DND-41 (cell line): ENCODE results near the gene BTN1A1.
"Not testable (repeated sequence)": the region's sequence is repeated elsewhere in the genome, so short reads cannot be mapped to it uniquely, and the experiment has no call there.

Experiments used
- ATAC-seq: fragments of 200-7000 bp; cut with Tn5 transposase; 3 replicates; pipeline ENCODE4 v1.9.1; 2021; ENCODE audit warnings: low read depth; ENCODE audit not compliant: insufficient read depth
- DNase-seq: peaks from one replicate; pipeline ENCODE4 v3.0.0-alpha.2; 2020
- H2AFZ ChIP-seq: 2 replicates; pipeline ENCODE4 v1.6.0; 2012; ENCODE audit warnings: low read depth, low read length
- H3K27ac ChIP-seq: 2 replicates; pipeline ENCODE4 v1.5.1; 2012; ENCODE audit warnings: low read length, inconsistent platforms
- H3K27me3 ChIP-seq: fragments of 200-600 bp; sonication (generic); 2 replicates; pipeline ENCODE4 v1.6.0; 2012; ENCODE audit warnings: low read length, mild to moderate bottlenecking, inconsistent platforms; ENCODE audit not compliant: insufficient read depth, poor library complexity
- H3K36me3 ChIP-seq: 2 replicates; pipeline ENCODE4 v1.5.1; 2012; ENCODE audit warnings: low read length, inconsistent platforms; ENCODE audit not compliant: insufficient read depth
- H3K4me1 ChIP-seq: 2 replicates; pipeline ENCODE4 v1.5.1; 2012; ENCODE audit warnings: mild to moderate bottlenecking, low read length; ENCODE audit not compliant: insufficient read depth
- H3K4me2 ChIP-seq: 2 replicates; pipeline ENCODE4 v1.6.0; 2012; ENCODE audit warnings: mild to moderate bottlenecking, moderate library complexity, low read length, inconsistent platforms; ENCODE audit not compliant: insufficient read depth
- H3K4me3 ChIP-seq, 2 experiments: fragments of 200-600 bp in 1 of 2; shearing (Covaris generic) in 1 of 2; 2 replicates each; pipeline ENCODE4 v1.5.1; 2012 to 2016; ENCODE audit warnings: inconsistent platforms in 2 of 2, low read length in 2 of 2, mild to moderate bottlenecking in 2 of 2, low read depth in 1 of 2, moderate library complexity in 1 of 2
- H3K79me2 ChIP-seq: 2 replicates; pipeline ENCODE4 v1.6.0; 2012; ENCODE audit warnings: low read length, inconsistent platforms; ENCODE audit not compliant: insufficient read depth
- H3K9ac ChIP-seq: 2 replicates; pipeline ENCODE4 v1.6.0; 2012; ENCODE audit warnings: low read depth, mild to moderate bottlenecking, inconsistent platforms, low read length, moderate library complexity
- H3K9me3 ChIP-seq: 2 replicates; pipeline ENCODE4 v1.5.1; 2012; ENCODE audit warnings: low read length, moderate library complexity, mild to moderate bottlenecking, inconsistent platforms; ENCODE audit not compliant: insufficient read depth, severe bottlenecking
- H4K20me1 ChIP-seq: 2 replicates; pipeline ENCODE4 v1.6.0; 2012; ENCODE audit warnings: low read length; ENCODE audit not compliant: insufficient read depth
- EZH2 ChIP-seq: IDR thresholded peaks from 3 replicates; pipeline ENCODE4 v1.6.1; 2012; ENCODE audit warnings: borderline replicate concordance, low read depth, mild to moderate bottlenecking, moderate library complexity, low read length, inconsistent platforms; ENCODE audit not compliant: severe bottlenecking
- TF ChIP-seq, protein P1 (sequence below): IDR thresholded peaks from 2 replicates; pipeline ENCODE4 v1.5.1; 2012; ENCODE audit warnings: borderline replicate concordance, low read length, moderate library complexity, mild to moderate bottlenecking; ENCODE audit not compliant: poor library complexity, severe bottlenecking; ENCODE audit errors: extremely low read depth

Gene BTN1A1

DNA sequence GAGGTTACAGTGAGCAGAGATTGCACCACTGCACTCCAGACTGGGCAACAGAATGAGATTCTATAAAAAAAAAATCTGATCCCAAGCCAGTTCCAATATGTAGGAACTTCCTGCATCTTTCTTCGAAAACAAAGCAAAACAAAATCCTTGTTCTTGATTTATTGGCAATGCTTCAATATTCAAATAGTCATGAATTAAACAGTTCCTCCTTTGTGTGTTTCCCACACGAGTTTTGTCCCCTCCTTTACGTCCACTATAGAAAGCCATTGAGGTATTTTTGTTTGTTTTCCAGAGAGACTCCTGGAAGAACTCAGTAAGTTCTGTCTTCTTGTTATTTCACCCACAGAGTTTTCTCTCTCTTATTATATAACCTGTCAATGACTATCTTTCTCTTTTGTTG lies 7.6 kb downstream of the BTN1A1 start:
- Histone ChIP-seq H3K27ac (no peak overlapping the region), H3K4me2 (no peak overlapping the region), H3K4me3 (no peak overlapping the region), H3K27me3 (no peaks in the 10 kb centered on the region), H3K9me3 (no peaks in the 10 kb centered on the region), H2AFZ (no peak overlapping the region), H3K9ac (no peak overlapping the region), H3K4me1 (no peaks in the 10 kb centered on the region), H4K20me1 (no peaks in the 10 kb centered on the region), H3K36me3 (no peaks in the 10 kb centered on the region), H3K79me2 (no peaks in the 10 kb centered on the region)
- ATAC-seq (no peak), DNase-seq (no peak)
- no peak for TF ChIP-seq EZH2
- TF ChIP-seq, protein P1, sequence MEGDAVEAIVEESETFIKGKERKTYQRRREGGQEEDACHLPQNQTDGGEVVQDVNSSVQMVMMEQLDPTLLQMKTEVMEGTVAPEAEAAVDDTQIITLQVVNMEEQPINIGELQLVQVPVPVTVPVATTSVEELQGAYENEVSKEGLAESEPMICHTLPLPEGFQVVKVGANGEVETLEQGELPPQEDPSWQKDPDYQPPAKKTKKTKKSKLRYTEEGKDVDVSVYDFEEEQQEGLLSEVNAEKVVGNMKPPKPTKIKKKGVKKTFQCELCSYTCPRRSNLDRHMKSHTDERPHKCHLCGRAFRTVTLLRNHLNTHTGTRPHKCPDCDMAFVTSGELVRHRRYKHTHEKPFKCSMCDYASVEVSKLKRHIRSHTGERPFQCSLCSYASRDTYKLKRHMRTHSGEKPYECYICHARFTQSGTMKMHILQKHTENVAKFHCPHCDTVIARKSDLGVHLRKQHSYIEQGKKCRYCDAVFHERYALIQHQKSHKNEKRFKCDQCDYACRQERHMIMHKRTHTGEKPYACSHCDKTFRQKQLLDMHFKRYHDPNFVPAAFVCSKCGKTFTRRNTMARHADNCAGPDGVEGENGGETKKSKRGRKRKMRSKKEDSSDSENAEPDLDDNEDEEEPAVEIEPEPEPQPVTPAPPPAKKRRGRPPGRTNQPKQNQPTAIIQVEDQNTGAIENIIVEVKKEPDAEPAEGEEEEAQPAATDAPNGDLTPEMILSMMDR, result no peak

DNA sequence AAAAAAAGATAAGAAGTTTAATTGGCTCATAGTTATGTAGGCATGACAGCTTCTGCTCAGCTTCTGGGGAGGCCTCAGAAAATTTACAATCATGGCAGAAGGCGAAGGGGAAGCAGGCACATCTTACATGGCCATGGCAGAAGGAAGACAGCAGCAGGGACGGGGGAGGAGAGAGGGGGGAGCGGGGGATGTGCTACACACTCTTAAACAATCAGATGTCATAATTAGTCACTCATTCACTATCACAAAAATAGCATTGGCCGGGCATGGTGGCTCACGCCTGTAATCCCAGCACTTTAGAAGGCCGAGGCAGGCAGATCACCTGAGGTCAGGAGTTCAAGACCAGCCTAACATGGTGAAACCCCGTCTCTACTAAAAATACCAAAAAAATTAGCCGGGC lies 10.9 kb downstream of the BTN1A1 start:
- H4K20me1 ChIP-seq, H3K4me3 ChIP-seq, H3K4me1 ChIP-seq, H2AFZ ChIP-seq, H3K79me2 ChIP-seq, H3K36me3 ChIP-seq, H3K9me3 ChIP-seq, H3K4me2 ChIP-seq, DNase-seq, ATAC-seq, H3K27me3 ChIP-seq, H3K9ac ChIP-seq, H3K27ac ChIP-seq: not testable (repeated sequence)

DNA sequence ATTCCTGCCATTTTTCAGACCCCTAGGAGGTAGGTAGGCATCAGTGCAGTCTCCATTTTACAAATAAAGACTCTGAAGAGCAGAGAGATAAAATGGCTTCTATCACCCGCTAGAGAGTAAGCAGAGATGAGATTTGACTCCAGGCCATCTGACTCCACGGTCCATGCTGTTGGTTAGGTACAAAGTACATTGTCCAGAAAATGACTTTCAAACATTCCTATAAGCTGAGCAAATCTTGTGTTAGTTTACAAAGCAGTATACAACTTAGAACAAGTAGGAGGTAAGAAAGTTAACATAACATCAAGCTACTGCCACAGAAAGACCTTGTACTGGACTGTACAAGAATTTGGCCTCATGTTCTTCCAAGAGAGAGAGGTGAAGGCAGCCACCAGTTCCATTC lies 14.9 kb downstream of the BTN1A1 start:
- no peak for ATAC-seq

GRCh38 chr6:26516481-26517427 lies 16.7 kb downstream of the BTN1A1 start:
- no peaks in the 10 kb centered on the region for H3K27me3 ChIP-seq
- H3K9me3 ChIP-seq, result no peaks in the 10 kb centered on the region
- ATAC-seq (no peak), DNase-seq (no peak)
- no peak overlapping the region for H3K27ac ChIP-seq
- no peak for TF ChIP-seq EZH2
- TF ChIP-seq, protein P1, result no peak
- no peaks in the 10 kb centered on the region for H4K20me1 ChIP-seq
- H3K4me1 ChIP-seq, result peaks cover 17% of the 10 kb centered on the region
- H3K36me3 ChIP-seq, result no peaks in the 10 kb centered on the region
- no peaks in the 10 kb centered on the region for H3K79me2 ChIP-seq
- H3K4me2 ChIP-seq, result no peak overlapping the region
- H2AFZ ChIP-seq, result no peak overlapping the region
- no peak overlapping the region for H3K9ac ChIP-seq
- H3K4me3 ChIP-seq, result no peak overlapping the region

More for the DNA sequence above, 14.9 kb downstream of the BTN1A1 start:
- Histone ChIP-seq H3K4me1 (peaks cover 3% of the 10 kb centered on the region), H3K9ac (no peak overlapping the region), H3K27me3 (no peaks in the 10 kb centered on the region), H3K4me3 (no peak overlapping the region), H3K36me3 (no peaks in the 10 kb centered on the region), H3K79me2 (no peaks in the 10 kb centered on the region), H4K20me1 (no peaks in the 10 kb centered on the region), H3K27ac (no peak overlapping the region), H3K4me2 (no peak overlapping the region), H3K9me3 (no peaks in the 10 kb centered on the region), H2AFZ (0 out of 2 replicates have a peak overlapping the region, but pooled peaks have one; percentile 44)
- TF ChIP-seq EZH2, result no peak
- TF ChIP-seq, protein P1, result no peak
- DNase-seq, result no peak
